ENCODE measurements around the gene GNAQ.

The GNAQ gene

GRCh38 chr9:77957652-77958051 lies 74.0 kb downstream of the GNAQ start:
- H3K27me3 ChIP-seq (ENCODE audit: insufficient read depth, low read length) = no peaks in the 10 kb centered on the region
- H3K79me2 ChIP-seq (ENCODE audit: control insufficient read depth, insufficient read depth, low read length, unreplicated experiment) = peaks cover 77% of the 10 kb centered on the region
- no peak overlapping the region for H2AFZ ChIP-seq (ENCODE audit: low read length, unreplicated experiment)
- peaks cover 51% of the 10 kb centered on the region for H3K4me1 ChIP-seq (ENCODE audit: control insufficient read depth, insufficient read depth, low read length, unreplicated experiment)
- H3K36me3 ChIP-seq (ENCODE audit: insufficient read depth, low read length) = no peaks in the 10 kb centered on the region
- H3K4me3 ChIP-seq (ENCODE audit: low read depth, low read length) = no peak overlapping the region
- no peak overlapping the region for H3K27ac ChIP-seq (ENCODE audit: low read depth, low read length)

- peaks cover 53% of the 10 kb centered on the region for H3K4me1 ChIP-seq (ENCODE audit: control insufficient read depth, insufficient read depth, low read length, unreplicated experiment)
Measured at GRCh38 chr9:77956555-77956954, 75.1 kb downstream of the GNAQ start.

GRCh38 chr9:77954666-77955015 lies 77.0 kb downstream of the GNAQ start:
- Histone ChIP-seq H3K79me2 (ENCODE audit: control insufficient read depth, insufficient read depth, low read length, unreplicated experiment) (peaks cover 73% of the 10 kb centered on the region), H3K4me3 (ENCODE audit: low read depth, low read length) (no peak overlapping the region), H3K36me3 (ENCODE audit: insufficient read depth, low read length) (no peaks in the 10 kb centered on the region), H2AFZ (ENCODE audit: low read length, unreplicated experiment) (no peak overlapping the region), H3K27me3 (ENCODE audit: insufficient read depth, low read length) (no peaks in the 10 kb centered on the region), H3K27ac (ENCODE audit: low read depth, low read length) (peak overlapping the region; percentile 65; the same call in 1 of the 2 replicates), H3K4me1 (ENCODE audit: control insufficient read depth, insufficient read depth, low read length, unreplicated experiment) (peaks cover 34% of the 10 kb centered on the region)

More at GRCh38 chr9:77956555-77956954, 75.1 kb downstream of the GNAQ start:
- H3K36me3 ChIP-seq (ENCODE audit: insufficient read depth, low read length) = no peaks in the 10 kb centered on the region
- H3K79me2 ChIP-seq (ENCODE audit: control insufficient read depth, insufficient read depth, low read length, unreplicated experiment) = peaks cover 78% of the 10 kb centered on the region
- no peaks in the 10 kb centered on the region for H3K27me3 ChIP-seq (ENCODE audit: insufficient read depth, low read length)
- no peak overlapping the region for H3K27ac ChIP-seq (ENCODE audit: low read depth, low read length)
- no peak overlapping the region for H2AFZ ChIP-seq (ENCODE audit: low read length, unreplicated experiment)
- no peak overlapping the region for H3K4me3 ChIP-seq (ENCODE audit: low read depth, low read length)

- H3K36me3 ChIP-seq (ENCODE audit: insufficient read depth, low read length) = no peaks in the 10 kb centered on the region
- peaks cover 74% of the 10 kb centered on the region for H3K79me2 ChIP-seq (ENCODE audit: control insufficient read depth, insufficient read depth, low read length, unreplicated experiment)
- H3K4me3 ChIP-seq (ENCODE audit: low read depth, low read length) = peak overlapping the region; percentile 20
- no peaks in the 10 kb centered on the region for H3K27me3 ChIP-seq (ENCODE audit: insufficient read depth, low read length)
- peaks cover 34% of the 10 kb centered on the region for H3K4me1 ChIP-seq (ENCODE audit: control insufficient read depth, insufficient read depth, low read length, unreplicated experiment)
- peak overlapping the region; percentile 65 for H3K27ac ChIP-seq (ENCODE audit: low read depth, low read length)
- H2AFZ ChIP-seq (ENCODE audit: low read length, unreplicated experiment) = no peak overlapping the region
Measured at GRCh38 chr9:77954013-77954665, 77.5 kb downstream of the GNAQ start.

GRCh38 chr9:77953590-77953989 lies 78.0 kb downstream of the GNAQ start:
- H3K4me3 ChIP-seq (ENCODE audit: low read depth, low read length) = peak overlapping the region; percentile 62
- no peaks in the 10 kb centered on the region for H3K36me3 ChIP-seq (ENCODE audit: insufficient read depth, low read length)
- no peak overlapping the region for H2AFZ ChIP-seq (ENCODE audit: low read length, unreplicated experiment)
- peak overlapping the region; percentile 65 for H3K27ac ChIP-seq (ENCODE audit: low read depth, low read length)
- peaks cover 79% of the 10 kb centered on the region for H3K79me2 ChIP-seq (ENCODE audit: control insufficient read depth, insufficient read depth, low read length, unreplicated experiment)
- no peaks in the 10 kb centered on the region for H3K27me3 ChIP-seq (ENCODE audit: insufficient read depth, low read length)
- peaks cover 34% of the 10 kb centered on the region for H3K4me1 ChIP-seq (ENCODE audit: control insufficient read depth, insufficient read depth, low read length, unreplicated experiment)

GRCh38 chr9:77952635-77953328 lies 78.8 kb downstream of the GNAQ start:
- Histone ChIP-seq H3K27ac (ENCODE audit: low read depth, low read length) (peak overlapping the region; percentile 65), H3K4me1 (ENCODE audit: control insufficient read depth, insufficient read depth, low read length, unreplicated experiment) (peaks cover 34% of the 10 kb centered on the region), H3K36me3 (ENCODE audit: insufficient read depth, low read length) (no peaks in the 10 kb centered on the region), H3K79me2 (ENCODE audit: control insufficient read depth, insufficient read depth, low read length, unreplicated experiment) (peaks cover 79% of the 10 kb centered on the region), H2AFZ (ENCODE audit: low read length, unreplicated experiment) (no peak overlapping the region), H3K27me3 (ENCODE audit: insufficient read depth, low read length) (no peaks in the 10 kb centered on the region), H3K4me3 (ENCODE audit: low read depth, low read length) (peak overlapping the region; percentile 62)

- peaks cover 81% of the 10 kb centered on the region for H3K79me2 ChIP-seq (ENCODE audit: control insufficient read depth, insufficient read depth, low read length, unreplicated experiment)
- H2AFZ ChIP-seq (ENCODE audit: low read length, unreplicated experiment) = no peak overlapping the region
- no peak overlapping the region for H3K4me3 ChIP-seq (ENCODE audit: low read depth, low read length)
- peaks cover 44% of the 10 kb centered on the region for H3K4me1 ChIP-seq (ENCODE audit: control insufficient read depth, insufficient read depth, low read length, unreplicated experiment)
- H3K36me3 ChIP-seq (ENCODE audit: insufficient read depth, low read length) = no peaks in the 10 kb centered on the region
- H3K27ac ChIP-seq (ENCODE audit: low read depth, low read length) = no peak overlapping the region
- no peaks in the 10 kb centered on the region for H3K27me3 ChIP-seq (ENCODE audit: insufficient read depth, low read length)
Measured at GRCh38 chr9:77951369-77951768, 80.2 kb downstream of the GNAQ start.

GRCh38 chr9:77949751-77950436 lies 81.7 kb downstream of the GNAQ start:
- Histone ChIP-seq H3K4me1 (ENCODE audit: control insufficient read depth, insufficient read depth, low read length, unreplicated experiment) (peaks cover 55% of the 10 kb centered on the region), H3K27ac (ENCODE audit: low read depth, low read length) (no peak overlapping the region), H2AFZ (ENCODE audit: low read length, unreplicated experiment) (no peak overlapping the region), H3K79me2 (ENCODE audit: control insufficient read depth, insufficient read depth, low read length, unreplicated experiment) (peaks cover 82% of the 10 kb centered on the region), H3K27me3 (ENCODE audit: insufficient read depth, low read length) (no peaks in the 10 kb centered on the region), H3K4me3 (ENCODE audit: low read depth, low read length) (no peak overlapping the region), H3K36me3 (ENCODE audit: insufficient read depth, low read length) (no peaks in the 10 kb centered on the region)

- no peaks in the 10 kb centered on the region for H3K27me3 ChIP-seq (ENCODE audit: insufficient read depth, low read length)
- no peak overlapping the region for H3K27ac ChIP-seq (ENCODE audit: low read depth, low read length)
- no peaks in the 10 kb centered on the region for H3K36me3 ChIP-seq (ENCODE audit: insufficient read depth, low read length)
- peaks cover 80% of the 10 kb centered on the region for H3K79me2 ChIP-seq (ENCODE audit: control insufficient read depth, insufficient read depth, low read length, unreplicated experiment)
- H3K4me1 ChIP-seq (ENCODE audit: control insufficient read depth, insufficient read depth, low read length, unreplicated experiment) = peaks cover 37% of the 10 kb centered on the region
- no peak overlapping the region for H3K4me3 ChIP-seq (ENCODE audit: low read depth, low read length)
- no peak overlapping the region for H2AFZ ChIP-seq (ENCODE audit: low read length, unreplicated experiment)
Measured at GRCh38 chr9:77947651-77948050, 84.0 kb downstream of the GNAQ start.

- H3K4me3 ChIP-seq (ENCODE audit: low read depth, low read length) = no peak overlapping the region
- no peaks in the 10 kb centered on the region for H3K36me3 ChIP-seq (ENCODE audit: insufficient read depth, low read length)
- peaks cover 33% of the 10 kb centered on the region for H3K4me1 ChIP-seq (ENCODE audit: control insufficient read depth, insufficient read depth, low read length, unreplicated experiment)
- H2AFZ ChIP-seq (ENCODE audit: low read length, unreplicated experiment) = no peak overlapping the region
- peaks cover 79% of the 10 kb centered on the region for H3K79me2 ChIP-seq (ENCODE audit: control insufficient read depth, insufficient read depth, low read length, unreplicated experiment)
- H3K27ac ChIP-seq (ENCODE audit: low read depth, low read length) = no peak overlapping the region
- H3K27me3 ChIP-seq (ENCODE audit: insufficient read depth, low read length) = no peaks in the 10 kb centered on the region
Measured at GRCh38 chr9:77946969-77947620, 84.5 kb downstream of the GNAQ start.

Data from ACC112 (cell line).